ENCODE data around the gene TC2N.
"Not testable (repeated sequence)": the region's sequence is repeated elsewhere in the genome, so short reads cannot be mapped to it uniquely, and the experiment has no call there.

TC2N gene

GRCh38 chr14:91830777-91831176 is 36.6 kb downstream of the TC2N start:
- no peak for DNase-seq

GRCh38 chr14:91829511-91829910 is 37.8 kb downstream of the TC2N start:
- DNase-seq: no peak

GRCh38 chr14:91827746-91828145 is 39.6 kb downstream of the TC2N start:
- DNase-seq: no peak

- DNase-seq: no peak
Observed at GRCh38 chr14:91817566-91818325, 49.6 kb downstream of the TC2N start.

- DNase-seq: no peak
Observed at GRCh38 chr14:91814317-91814716, 53.0 kb downstream of the TC2N start.

GRCh38 chr14:91810699-91811098 is 56.6 kb downstream of the TC2N start:
- DNase-seq: no peak

GRCh38 chr14:91806716-91807115 is 60.6 kb downstream of the TC2N start:
- no peak for DNase-seq

- DNase-seq: not testable (repeated sequence)
Observed at GRCh38 chr14:91806094-91806493, 61.2 kb downstream of the TC2N start.

- no peak for DNase-seq
Observed at GRCh38 chr14:91805659-91806058, 61.7 kb downstream of the TC2N start.

- DNase-seq: no peak
Observed at GRCh38 chr14:91801358-91801757, 66.0 kb downstream of the TC2N start.

- DNase-seq: no peak
Observed at GRCh38 chr14:91796617-91797347, 70.6 kb downstream of the TC2N start.

GRCh38 chr14:91793704-91794103 is 73.6 kb downstream of the TC2N start:
- DNase-seq: no peak

GRCh38 chr14:91786188-91786587 is 81.1 kb downstream of the TC2N start:
- no peak for DNase-seq

- DNase-seq: no peak
Observed at GRCh38 chr14:91780452-91780851, 86.9 kb downstream of the TC2N start.

- no peak for DNase-seq
Observed at GRCh38 chr14:91778217-91778616, 89.1 kb downstream of the TC2N start.

- DNase-seq: no peak
Observed at GRCh38 chr14:91774140-91775096, 92.9 kb downstream of the TC2N start.

GRCh38 chr14:91770185-91770584 is 97.2 kb downstream of the TC2N start:
- no peak for DNase-seq

GRCh38 chr14:91755570-91756295 is 111.6 kb downstream of the TC2N start:
- no peak for DNase-seq

- no peak for DNase-seq
Observed at GRCh38 chr14:91754819-91755218, 112.5 kb downstream of the TC2N start.

GRCh38 chr14:91754185-91754584 is 113.2 kb downstream of the TC2N start:
- no peak for DNase-seq

- DNase-seq: no peak
Observed at GRCh38 chr14:91753501-91754128, 113.7 kb downstream of the TC2N start.

- DNase-seq: no peak
Observed at GRCh38 chr14:91752961-91753360, 114.4 kb downstream of the TC2N start.
